Activated T-helper 1 cell treated with Interleukin-2 at 50 U/mL for 16 hours (primary cell): ENCODE results near the gene CRYBB3.
"Not testable (repeated sequence)": the region's sequence is repeated elsewhere in the genome, so short reads cannot be mapped to it uniquely, and the experiment has no call there.

Experiments
- DNase-seq: peaks from one replicate; pipeline ENCODE4 v3.0.0-alpha.2; 2020; ENCODE audit warnings: low read depth

Gene CRYBB3

DNA sequence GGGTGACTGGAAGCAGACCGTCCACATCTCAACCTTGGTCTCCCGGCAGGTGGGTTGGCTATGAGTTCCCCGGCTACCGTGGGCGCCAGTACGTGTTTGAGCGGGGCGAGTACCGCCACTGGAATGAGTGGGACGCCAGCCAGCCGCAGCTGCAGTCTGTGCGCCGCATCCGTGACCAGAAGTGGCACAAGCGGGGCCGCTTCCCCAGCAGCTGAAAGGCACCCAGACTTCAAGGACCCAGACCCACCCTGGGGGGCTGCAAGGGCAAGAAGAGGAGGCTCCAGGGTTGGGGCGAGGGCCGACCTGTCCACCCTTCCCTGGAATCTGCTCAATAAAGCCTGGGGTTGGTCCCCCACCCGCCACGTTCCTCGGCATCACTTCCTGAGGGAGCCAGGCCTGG is 7.3 kb downstream of the CRYBB3 start:
- DNase-seq = no peak

DNA sequence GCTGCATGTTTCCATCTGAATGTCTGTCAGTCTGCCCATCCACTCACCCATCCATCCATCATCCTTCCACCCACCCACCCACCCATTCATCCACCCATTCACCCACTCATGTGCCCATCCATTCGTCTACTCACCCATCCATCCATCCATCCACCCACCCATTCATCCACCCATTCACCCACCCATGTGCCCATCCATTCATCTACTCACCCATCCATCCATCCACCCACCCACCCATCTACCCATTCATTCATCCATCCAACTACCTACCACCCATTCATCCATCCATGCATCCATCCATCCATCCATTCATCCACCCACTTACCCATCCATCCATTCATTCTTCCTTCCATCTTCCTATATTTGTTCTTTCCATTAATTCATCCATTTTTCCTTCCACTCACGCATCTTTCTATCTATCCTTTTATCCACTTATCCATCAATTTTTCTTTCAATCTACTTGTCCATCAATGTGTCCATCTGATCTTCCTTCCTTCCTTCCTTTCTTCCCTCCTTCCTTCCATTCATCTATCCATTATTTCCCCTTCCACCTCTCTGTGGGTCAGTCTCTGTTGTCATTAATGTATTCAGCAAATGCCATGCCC is 8.0 kb downstream of the CRYBB3 start:
- no peak for DNase-seq

DNA sequence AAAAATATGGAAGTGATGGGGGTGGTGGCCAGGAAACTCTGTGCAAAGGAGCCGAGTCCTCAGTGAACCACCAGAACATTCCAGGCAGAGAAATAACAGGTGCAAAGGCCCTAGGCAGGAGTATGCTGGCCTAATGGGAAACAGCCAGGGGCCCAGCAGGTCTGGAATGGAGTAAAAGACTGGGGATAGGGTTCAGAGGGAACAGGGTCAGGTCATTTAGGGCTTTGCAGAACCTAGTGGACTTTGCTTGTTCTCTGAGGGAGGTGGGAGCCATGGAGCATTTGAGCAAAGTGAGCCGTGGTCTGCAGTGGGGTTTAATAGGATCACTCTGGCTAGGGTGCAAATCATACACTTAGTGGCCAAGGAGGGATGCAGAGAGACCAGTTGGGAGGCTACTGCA is 8.7 kb downstream of the CRYBB3 start:
- DNase-seq = no peak

DNA sequence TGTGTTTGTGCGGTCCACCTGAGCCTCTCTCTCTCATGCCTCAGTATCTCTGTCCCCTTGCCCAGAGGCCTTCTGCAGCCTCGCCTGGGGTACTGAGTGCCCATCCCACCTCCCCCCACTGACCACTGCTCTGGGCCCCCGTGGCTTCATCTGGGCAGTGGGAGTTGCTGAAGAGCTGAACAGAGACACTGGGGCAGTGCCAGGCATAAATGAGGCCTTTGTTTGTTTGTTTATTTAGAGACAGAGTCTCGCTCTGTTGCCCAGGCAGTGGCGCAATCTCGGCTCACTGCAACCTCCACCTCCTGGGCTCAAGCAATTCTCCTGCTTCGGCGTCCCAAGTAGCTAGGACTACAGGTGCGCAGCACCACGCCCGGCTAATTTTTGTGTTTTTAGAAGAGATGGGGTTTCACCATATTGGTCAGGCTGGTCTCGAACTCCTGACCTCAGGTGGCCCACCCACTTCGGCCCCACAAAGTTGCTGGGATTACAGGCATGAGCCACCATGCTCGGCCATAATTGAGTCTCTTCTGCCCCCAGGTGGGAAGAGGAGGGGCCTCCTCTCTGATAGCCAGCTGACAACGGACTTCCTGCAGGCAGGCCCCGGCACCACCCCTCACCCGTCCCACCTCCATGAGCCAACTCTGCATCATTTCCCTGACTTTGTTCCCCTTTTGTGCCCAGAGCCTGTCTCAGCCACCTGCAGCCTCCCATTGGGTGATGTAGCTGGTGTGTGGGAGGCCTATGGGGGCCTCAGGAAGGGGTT is 9.3 kb downstream of the CRYBB3 start:
- no peak for DNase-seq

DNA sequence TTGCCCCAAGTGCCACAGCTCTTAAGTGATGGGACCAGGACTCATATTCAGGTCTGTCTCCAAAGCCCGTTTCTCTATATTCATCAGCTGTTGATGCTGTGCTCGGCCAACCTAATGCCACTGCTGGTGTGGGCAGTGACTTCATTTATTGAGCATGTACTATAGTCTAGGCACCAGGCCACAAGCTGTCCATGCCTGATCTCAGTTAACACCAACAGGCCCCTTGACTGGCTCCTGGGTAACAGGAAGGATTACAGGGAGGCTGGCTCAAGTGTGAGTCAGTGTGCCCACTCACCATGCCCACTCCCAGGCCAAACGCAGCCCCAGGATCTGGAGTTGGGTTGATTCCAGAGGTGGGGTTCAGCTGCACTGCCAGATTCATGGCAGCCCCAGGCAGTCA is 11.1 kb downstream of the CRYBB3 start:
- DNase-seq = no peak

- no peak for DNase-seq
Measured at GRCh38 chr22:25212337-25212736, 12.7 kb downstream of the CRYBB3 start.

GRCh38 chr22:25213221-25213620 is 13.6 kb downstream of the CRYBB3 start:
- DNase-seq = no peak

DNA sequence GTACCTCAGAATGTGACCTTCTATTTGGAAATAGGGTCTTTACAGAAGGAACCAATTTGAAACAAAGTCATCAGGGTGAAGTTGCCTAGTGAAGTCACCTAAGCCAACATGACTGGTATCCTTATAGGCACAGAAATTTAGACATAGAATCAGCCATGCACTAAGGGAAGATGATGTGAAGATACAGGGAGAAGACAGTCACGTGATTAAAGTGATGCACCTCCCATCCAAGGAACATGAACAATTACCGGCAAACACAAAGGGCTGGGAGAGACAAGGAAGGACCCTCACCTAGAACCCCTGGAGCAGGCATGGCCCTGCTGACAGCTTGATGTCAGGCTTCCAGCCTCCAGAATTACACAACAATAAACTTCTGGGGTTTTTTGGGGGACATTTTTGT is 16.6 kb downstream of the CRYBB3 start:
- no peak for DNase-seq

- DNase-seq = no peak
Measured at GRCh38 chr22:25219211-25219689, 19.6 kb downstream of the CRYBB3 start, which contains the start of gene CRYBB2. CRYBB2 (plus strand) TSS chr22:25219639; CDS start chr22:25221430, 1,791 bp downstream.

DNA sequence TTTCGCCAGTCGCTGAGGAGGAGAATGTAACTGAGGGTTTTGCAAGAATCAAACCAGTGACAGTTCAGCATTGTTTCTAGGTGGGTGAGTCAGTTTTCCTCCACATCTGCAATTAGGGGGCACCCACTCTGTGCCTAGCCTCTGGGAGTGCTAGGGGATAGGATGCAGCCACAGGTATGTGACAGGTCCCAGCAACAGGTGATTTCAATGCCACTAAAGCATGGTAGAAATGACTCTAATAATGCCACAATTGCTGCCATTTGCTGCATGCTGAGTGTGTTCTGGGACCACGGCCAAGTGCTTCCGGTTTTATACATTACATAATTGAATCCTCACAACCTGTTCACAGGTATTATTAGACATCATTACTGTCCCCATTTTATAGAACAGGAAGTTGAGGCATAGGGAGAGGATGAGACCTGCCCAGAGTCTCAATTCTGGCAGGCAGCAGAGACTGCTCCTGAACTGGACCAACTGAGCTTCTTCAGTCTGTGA is 20.3 kb downstream of the CRYBB3 start:
- DNase-seq = no peak

DNA sequence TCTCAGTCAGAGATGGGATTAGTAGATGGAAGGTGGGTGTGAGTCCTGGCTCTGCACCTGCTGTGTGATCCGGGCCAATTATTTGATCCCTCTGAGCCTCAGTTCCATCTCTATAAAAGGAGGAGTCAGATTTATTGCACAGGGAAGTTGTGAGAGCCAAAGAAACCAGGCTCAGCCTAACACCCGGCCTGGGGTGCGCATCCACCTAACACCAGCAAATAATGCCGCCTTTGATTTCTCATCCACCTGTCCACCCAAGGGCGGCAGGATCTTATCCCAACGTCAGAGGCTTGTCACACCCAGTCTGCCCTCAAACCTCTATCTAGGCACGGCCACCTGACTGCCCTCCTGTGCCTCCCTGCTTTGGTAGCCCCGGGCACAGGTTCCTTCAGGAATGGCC is 22.1 kb downstream of the CRYBB3 start:
- no peak for DNase-seq

DNA sequence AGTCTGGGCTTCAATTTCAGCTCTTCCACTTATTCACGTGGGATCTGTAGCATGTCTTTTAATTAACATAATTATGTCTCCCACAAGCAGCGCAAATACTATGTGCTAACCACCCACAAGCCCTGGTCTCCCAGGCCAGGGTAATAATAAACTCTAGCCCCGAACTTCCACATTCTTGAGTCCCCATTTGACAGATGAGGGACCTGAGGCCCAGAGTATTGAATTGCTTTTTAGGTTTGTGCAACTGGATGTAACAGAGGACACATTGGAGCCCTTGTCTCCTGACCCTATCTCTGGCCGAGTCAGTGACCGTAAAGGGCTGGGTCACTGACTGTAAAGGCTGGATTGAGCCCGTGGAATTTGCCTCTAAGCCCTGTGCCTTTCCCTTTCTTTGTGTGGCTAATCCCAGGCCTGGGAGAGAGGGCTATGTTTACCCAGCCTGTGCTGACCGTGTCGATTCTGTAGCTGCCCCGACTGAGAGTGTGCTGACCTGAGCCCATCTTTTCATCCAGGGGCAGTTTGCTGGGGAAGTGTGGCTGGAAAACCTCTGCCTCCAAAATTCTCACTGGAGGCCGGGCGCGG is 23.7 kb downstream of the CRYBB3 start:
- DNase-seq = no peak

DNA sequence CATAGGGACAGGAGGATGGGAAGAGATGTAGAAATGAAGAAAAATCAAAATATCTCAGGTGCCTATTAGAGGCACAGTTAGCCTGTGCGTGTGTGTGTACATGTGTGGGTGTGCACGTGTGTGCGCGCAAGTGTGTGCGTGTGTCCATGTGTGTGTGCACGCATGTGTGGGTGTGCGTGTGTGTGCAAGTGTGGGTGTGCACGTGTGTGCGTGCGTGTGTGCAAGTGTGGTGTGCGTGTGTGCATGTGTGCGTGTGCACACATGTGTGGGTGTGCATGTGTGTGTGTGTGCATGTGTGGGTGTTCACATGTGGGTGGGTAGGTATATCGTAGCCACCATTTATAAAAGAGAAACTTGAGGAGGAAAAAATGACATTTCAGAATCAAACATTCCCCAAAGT is 29.2 kb downstream of the CRYBB3 start:
- no peak for DNase-seq

DNA sequence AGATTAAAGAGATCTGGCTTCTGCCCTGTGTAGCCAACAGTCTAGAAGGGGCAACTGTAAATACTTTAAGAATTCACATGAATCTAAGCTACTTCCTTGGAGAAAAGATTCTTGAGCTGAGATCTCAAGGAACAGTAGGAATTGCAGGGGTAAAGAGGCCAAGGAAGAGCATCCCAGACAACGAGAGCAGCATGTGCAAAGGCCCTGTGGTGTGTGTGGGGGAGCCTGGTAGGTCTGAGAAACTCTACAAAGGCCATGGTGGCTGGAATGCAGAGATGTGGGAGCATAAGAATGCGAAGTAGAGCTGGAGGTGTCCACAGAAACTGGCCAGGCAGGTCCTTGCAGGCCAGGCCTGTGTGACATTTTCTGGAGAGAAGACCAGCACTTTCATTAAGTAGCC is 31.1 kb downstream of the CRYBB3 start:
- not testable (repeated sequence) for DNase-seq

- no peak for DNase-seq
Measured at GRCh38 chr22:25232301-25232700, 32.6 kb downstream of the CRYBB3 start.

DNA sequence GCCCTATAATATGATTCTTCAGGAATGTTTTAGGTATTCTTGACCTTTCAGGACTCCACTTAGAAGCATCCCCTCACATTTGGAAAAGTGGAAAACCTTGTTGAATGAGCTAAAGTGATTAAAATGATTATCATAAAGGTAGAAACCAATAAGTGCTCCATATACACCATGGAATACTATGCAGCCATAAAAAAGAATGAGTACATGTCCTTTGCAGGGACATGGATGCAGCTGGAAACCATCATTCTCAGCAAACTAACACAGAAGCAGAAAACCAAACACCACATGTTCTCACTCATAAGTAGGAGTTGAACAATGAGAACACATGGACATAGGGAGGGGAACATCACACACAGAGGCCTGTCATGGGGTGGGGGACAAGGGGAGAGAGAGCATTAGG is 34.0 kb downstream of the CRYBB3 start:
- DNase-seq = not testable (repeated sequence)

DNA sequence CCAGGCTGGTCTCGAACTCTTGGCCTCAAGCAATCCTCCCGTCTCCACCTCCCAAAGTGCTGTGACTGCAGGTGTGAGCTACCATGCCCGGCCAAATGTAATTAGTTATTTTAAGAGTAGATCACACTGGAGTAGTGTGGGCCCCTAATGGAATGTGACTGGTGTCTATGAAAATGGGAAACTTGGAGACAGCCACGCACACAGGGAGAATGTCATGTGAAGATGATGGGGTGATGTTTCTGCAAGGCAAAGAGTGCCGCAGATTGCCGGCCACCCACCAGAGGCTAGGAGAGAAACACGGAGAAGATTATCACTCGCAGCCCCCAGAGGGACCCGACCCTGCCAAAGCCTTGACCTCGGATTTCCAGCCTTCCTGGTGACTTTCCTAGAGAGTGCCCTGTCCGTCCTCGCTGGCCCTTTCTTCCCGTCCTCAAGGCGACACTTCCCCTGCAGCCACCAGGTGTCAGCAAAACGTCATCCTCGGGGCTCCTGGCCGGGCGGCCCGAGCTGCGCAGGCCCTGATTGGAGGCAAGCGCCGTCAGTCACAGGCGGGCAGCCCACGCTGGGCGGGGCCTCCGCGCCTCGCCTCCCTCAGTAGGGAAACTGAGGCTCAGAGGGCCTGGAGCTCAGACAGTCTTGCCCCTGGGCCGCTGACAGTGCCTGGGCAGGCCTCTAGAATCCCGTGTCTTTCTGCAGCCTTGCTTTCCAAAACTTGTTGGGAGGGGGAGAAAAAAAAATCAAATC is 36.1 kb downstream of the CRYBB3 start:
- peak; percentile 17 for DNase-seq

GRCh38 chr22:25236417-25236816 is 36.8 kb downstream of the CRYBB3 start:
- no peak for DNase-seq

- DNase-seq = no peak
Measured at GRCh38 chr22:25237503-25237902, 37.8 kb downstream of the CRYBB3 start.

DNA sequence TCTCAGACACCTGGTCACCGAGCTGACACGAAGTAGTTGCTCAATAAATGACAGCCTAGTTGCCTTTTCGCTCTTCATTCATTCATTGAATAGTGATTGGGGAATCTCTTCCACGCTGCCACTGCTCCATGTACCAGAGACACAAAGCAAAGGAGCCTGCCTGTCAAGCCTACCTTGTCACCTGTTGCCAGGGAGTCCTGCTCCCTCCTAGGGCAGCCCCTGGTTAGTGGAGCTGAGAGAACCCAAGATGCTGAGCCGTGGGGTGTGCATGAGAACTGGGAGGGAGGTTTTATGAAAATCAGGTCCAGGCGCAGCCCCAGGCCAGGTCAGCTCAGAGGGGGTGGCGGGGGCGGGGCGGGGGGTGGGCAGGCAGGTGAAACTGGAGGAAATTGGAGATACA is 38.4 kb downstream of the CRYBB3 start:
- not testable (repeated sequence) for DNase-seq

DNA sequence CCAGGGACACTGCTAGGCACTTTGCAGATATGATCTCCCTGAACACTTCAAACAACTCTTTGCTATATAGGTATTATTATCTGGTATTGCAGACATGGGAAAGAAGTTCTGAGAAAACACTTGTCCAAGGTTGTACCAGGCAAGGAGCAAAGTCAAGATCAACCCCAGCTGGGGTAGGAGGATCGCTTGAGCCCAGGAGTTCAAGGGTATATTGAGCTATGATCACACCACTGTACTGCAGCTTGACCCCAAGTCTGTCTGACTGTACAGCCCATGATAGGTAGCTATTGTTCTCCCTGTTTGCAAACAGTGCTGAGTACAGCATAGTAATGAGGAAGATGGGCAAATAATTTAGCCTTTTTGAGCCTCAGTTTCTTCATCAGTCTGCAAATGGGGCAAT is 55.5 kb downstream of the CRYBB3 start:
- DNase-seq = not testable (repeated sequence)
